Uterus (tissue), 4 donors: Measurements from ENCODE around the gene UFC1. TPM values are rescaled to one million over a fixed set of nuclear protein-coding genes. Genes with fewer than 3 reads are reported as not detected.

Source experiments
- DNase-seq, 2 donors: peaks; one replicate each; pipeline ENCODE4 v3.0.0-alpha.2; 2019 to 2020
- H3K27ac ChIP-seq, 2 donors: fragments of 200-600 bp; sonication (generic); 1 replicate in 1 of 2; 2 replicates in 1 of 2; pipeline ENCODE4 v1.5.1; 2016 to 2018
- H3K27me3 ChIP-seq, 2 donors: fragments of 200-600 bp; sonication (generic); one replicate each; pipeline ENCODE4 v1.5.1; 2018 to 2019; ENCODE audit warnings: control low read depth in 1 of 2
- H3K36me3 ChIP-seq, 2 donors: fragments of 200-600 bp; sonication (generic); one replicate each; pipeline ENCODE4 v1.5.1; 2019; ENCODE audit warnings: control low read depth in 1 of 2
- H3K4me1 ChIP-seq, 2 donors: fragments of 200-600 bp; sonication (generic); one replicate each; pipeline ENCODE4 v1.5.1; 2018 to 2019; ENCODE audit warnings: control low read depth in 1 of 2
- H3K4me3 ChIP-seq, 2 donors: fragments of 200-600 bp; sonication (generic); 1 replicate in 1 of 2; 2 replicates in 1 of 2; pipeline ENCODE4 v1.5.1; 2018 to 2019; ENCODE audit warnings: mild to moderate bottlenecking in 1 of 2
- H3K9me3 ChIP-seq, 2 donors: fragments of 200-600 bp; sonication (generic); one replicate each; pipeline ENCODE4 v1.5.1; 2019; ENCODE audit warnings: control low read depth in 1 of 2
- CTCF ChIP-seq, 4 experiments: fragments of 200-600 bp in 2 of 4; fragments of 450-650 bp in 2 of 4; sonication (generic) in 2 of 4; IDR thresholded peaks; one replicate each; pipeline ENCODE4 v1.5.1; 2016 to 2019; ENCODE audit warnings: antibody characterized with exemption in 4 of 4, mild to moderate bottlenecking in 2 of 4, moderate library complexity in 1 of 4
- POLR2A ChIP-seq, 2 donors: fragments of 450-650 bp; IDR thresholded peaks; one replicate each; pipeline ENCODE4 v1.6.1; 2016; ENCODE audit warnings: antibody characterized with exemption in 2 of 2, mild to moderate bottlenecking in 1 of 2, moderate library complexity in 1 of 2
- intact Hi-C: fragments of 100-400 bp; cut with DNase I; formaldehyde crosslinking; loops from one replicate; pipeline ENCODE4 v1.15.1; 2023; ENCODE audit warnings: low total_unique reads
- total RNA-seq, 4 donors: library from RNA; depleted of rRNA in 3 of 4; stranded (reverse); fragments of >200 nt in 3 of 4; gene quantifications; one replicate each; pipeline versions ENCODE4 v1.1.0 to v1.2.4, GENCODE V29; 2014 to 2023
- donor health status: DM: yes; HTN: yes; CAD: no.

The UFC1 gene
- total RNA-seq, 4 donors from 2014 or later: 2.0 to 111 (median 62.9) TPM

- intact Hi-C loops: no loop called here
Measured at GRCh38 chr1:161153176-161153575, 602 bp upstream of the UFC1 start.

GRCh38 chr1:161157867-161158266 is 4.1 kb downstream of the UFC1 start:
- peaks cover 0 to 4% of the 10 kb centered on the region in 2 donors for H3K4me1 ChIP-seq
- TF ChIP-seq POLR2A (IDR thresholded peaks at IDR 0.05) (no peak), CTCF (IDR thresholded peaks at IDR 0.05) (no peak)
- intact Hi-C loops: no loop called here
- no peaks in the 10 kb centered on the region for H3K9me3 ChIP-seq
- H3K27me3 ChIP-seq: no peaks in the 10 kb centered on the region
- no peaks in the 10 kb centered on the region for H3K36me3 ChIP-seq
- no peak for DNase-seq
- no peak overlapping the region for H3K4me3 ChIP-seq
- H3K27ac ChIP-seq: no peak overlapping the region

More at GRCh38 chr1:161153176-161153575, 602 bp upstream of the UFC1 start:
- H3K27ac ChIP-seq: peak overlapping the region; percentile 91
- H3K4me1 ChIP-seq: no peaks in the 10 kb centered on the region
- H3K9me3 ChIP-seq: no peaks in the 10 kb centered on the region
- TF ChIP-seq CTCF (IDR thresholded peaks at IDR 0.05): no peak
- TF ChIP-seq POLR2A (IDR thresholded peaks at IDR 0.05): no peak
- H3K27me3 ChIP-seq: no peaks in the 10 kb centered on the region
- no peak for DNase-seq
- H3K4me3 ChIP-seq: peak overlapping the region; percentile 62 to 70
- no peaks in the 10 kb centered on the region for H3K36me3 ChIP-seq

GRCh38 chr1:161158316-161159010 is 4.7 kb downstream of the UFC1 start:
- peak overlapping the region; percentile 85 to 88 for H3K27ac ChIP-seq
- intact Hi-C loops: no loop called here
- H3K27me3 ChIP-seq: no peaks in the 10 kb centered on the region
- peaks cover 0 to 4% of the 10 kb centered on the region in 2 donors for H3K4me1 ChIP-seq
- no peaks in the 10 kb centered on the region for H3K9me3 ChIP-seq
- no peak for DNase-seq
- H3K4me3 ChIP-seq: peak overlapping the region in 1 of 2 donors; percentile 85
- no peak for TF ChIP-seq POLR2A (IDR thresholded peaks at IDR 0.05)
- TF ChIP-seq CTCF (IDR thresholded peaks at IDR 0.05): no peak
- no peaks in the 10 kb centered on the region for H3K36me3 ChIP-seq

GRCh38 chr1:161159087-161159912 is 5.5 kb downstream of the UFC1 start, which contains the start of gene USP21:
Gene USP21, plus strand, starts transcription at chr1:161159500. Its CDS starts 1,141 bp downstream, at chr1:161160641.
- Histone ChIP-seq H3K9me3 (no peaks in the 10 kb centered on the region), H3K4me3 (peak within 1 kb of the TSS; percentile 85 to 92), H3K36me3 (no peaks in the 10 kb centered on the region), H3K27ac (peak within 1 kb of the TSS; percentile 85 to 88), H3K4me1 (peaks cover 0 to 4% of the 10 kb centered on the region in 2 donors), H3K27me3 (no peaks in the 10 kb centered on the region)
- DNase-seq: peak; percentile 92 to 94
- peak in 1 of 2 donors; percentile 66 for TF ChIP-seq POLR2A (IDR thresholded peaks at IDR 0.05)
- peak in 1 of 4 experiments; percentile 39 for TF ChIP-seq CTCF (IDR thresholded peaks at IDR 0.05)
- intact Hi-C loops: no loop called here

GRCh38 chr1:161159913-161160243 is 6.1 kb downstream of the UFC1 start:
- no peaks in the 10 kb centered on the region for H3K9me3 ChIP-seq
- no peaks in the 10 kb centered on the region for H3K27me3 ChIP-seq
- intact Hi-C loops: no loop called here
- DNase-seq: no peak
- H3K27ac ChIP-seq: peak overlapping the region; percentile 85 to 88
- peak overlapping the region; percentile 85 to 92 for H3K4me3 ChIP-seq
- peaks cover 0 to 4% of the 10 kb centered on the region in 2 donors for H3K4me1 ChIP-seq
- TF ChIP-seq POLR2A (IDR thresholded peaks at IDR 0.05): no peak
- TF ChIP-seq CTCF (IDR thresholded peaks at IDR 0.05): no peak
- no peaks in the 10 kb centered on the region for H3K36me3 ChIP-seq
